HepG2 (cell line): ENCODE results near the gene PGPEP1. TPM values are rescaled to one million over a fixed set of nuclear protein-coding genes. Genes with fewer than 3 reads are reported as not detected.

Experiments
- CHD4 ChIP-seq: fragments of 200-600 bp; sonication (generic); IDR thresholded peaks from 2 replicates; pipeline ENCODE4 v1.7.0; 2017; ENCODE audit warnings: mild to moderate bottlenecking, low read length, borderline replicate concordance
- FOXP1 ChIP-seq, 2 experiments: fragments of 450-650 bp in 1 of 2; IDR thresholded peaks; 2 replicates each; pipeline ENCODE4 v1.6.1; 2017 to 2018; ENCODE audit warnings: antibody characterized with exemption in 1 of 2
- HOXA3 ChIP-seq: sonication (generic); formaldehyde crosslinking; IDR thresholded peaks from 2 replicates; pipeline ENCODE4 v1.5.0; 2020; ENCODE audit warnings: missing genetic modification reagents
- KAT8 ChIP-seq: IDR thresholded peaks from 2 replicates; pipeline ENCODE4 v1.6.1; 2016; ENCODE audit warnings: missing genetic modification reagents, missing compliant biosample characterization
- MED1 ChIP-seq: sonication (generic); formaldehyde crosslinking; IDR thresholded peaks from 2 replicates; pipeline ENCODE4 v1.4.0; 2020; ENCODE audit warnings: missing genetic modification reagents
- STAG1 ChIP-seq: sonication (generic); formaldehyde crosslinking; IDR thresholded peaks from 2 replicates; pipeline ENCODE4 v1.4.0; 2020; ENCODE audit warnings: missing genetic modification reagents
- ZKSCAN8 ChIP-seq: IDR thresholded peaks from 2 replicates; pipeline ENCODE4 v1.6.1; 2016; ENCODE audit warnings: borderline replicate concordance, missing genetic modification reagents, missing compliant biosample characterization
- polyA plus RNA-seq, 8 experiments: library from polyadenylated mRNA; depleted of rRNA in 3 of 8; stranded (reverse) in 7 of 8; unstranded in 1 of 8; fragments of >200 nt; fragmentation: Illumina TruSeq in 4 of 8; extraction: Trizol in 4 of 8; gene quantifications; 2 replicates each; pipeline versions ENCODE4 v1.2.1 to v1.2.3, GENCODE V29; 2011 to 2016; ENCODE audit warnings: low read depth in 4 of 8, missing spikeins in 1 of 8, mixed read lengths in 1 of 8; ENCODE audit not compliant: insufficient read depth in 1 of 8
- total RNA-seq, 5 experiments: library from RNA; depleted of rRNA; stranded (reverse); fragments of >200 nt; fragmentation: Illumina TruSeq; extraction: Trizol; gene quantifications; 2 replicates each; pipeline ENCODE4 v1.2.3, GENCODE V29; 2016; ENCODE audit warnings: low read depth in 1 of 5
- TF ChIP-seq, protein P1 (sequence below): IDR thresholded peaks from 2 replicates; pipeline ENCODE4 v1.6.1; 2016; ENCODE audit warnings: low read depth, borderline replicate concordance
- TF ChIP-seq, protein P2 (sequence below): sonication (generic); formaldehyde crosslinking; IDR thresholded peaks from 2 replicates; pipeline ENCODE4 v1.5.1; 2020; ENCODE audit warnings: mild to moderate bottlenecking, missing genetic modification reagents, moderate library complexity
- TF ChIP-seq, protein P3 (sequence below): IDR thresholded peaks from 2 replicates; pipeline ENCODE4 v1.6.1; 2016; ENCODE audit warnings: missing genetic modification reagents, missing compliant biosample characterization

PGPEP1 gene
- total and polyA plus RNA-seq, 2 of the 13 experiments (the other 11 are each of a cell fraction or from before 2014, with no cell fraction given), result 53.1 to 56.6 TPM

DNA sequence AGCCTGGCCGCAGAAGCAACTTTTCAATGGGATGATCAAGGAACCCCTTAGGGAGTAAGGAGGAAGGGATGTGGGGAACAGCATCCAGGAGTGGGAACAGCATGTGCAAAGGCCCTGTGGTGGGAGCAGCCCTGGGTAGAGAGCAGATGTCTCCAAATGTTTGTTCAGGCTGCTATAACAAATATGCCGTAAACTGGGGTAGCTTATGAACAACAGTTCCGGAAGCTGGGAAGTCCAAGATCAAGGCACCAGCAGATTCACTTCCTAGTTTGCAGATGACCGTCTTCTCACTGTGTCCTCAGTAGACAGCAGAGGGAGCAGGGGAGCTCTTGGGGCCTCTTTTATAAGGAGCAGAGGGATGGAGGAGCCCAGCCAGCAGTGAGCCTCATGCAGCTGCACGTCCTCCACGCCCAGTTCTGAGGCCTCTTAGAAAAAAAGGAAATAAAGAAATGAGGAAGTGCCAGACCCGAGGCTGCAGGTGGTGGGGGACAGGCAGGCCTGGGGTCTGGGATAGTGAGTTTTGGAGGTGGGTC is 61.2 kb downstream of the PGPEP1 start (continued):
- TF ChIP-seq, protein P1, sequence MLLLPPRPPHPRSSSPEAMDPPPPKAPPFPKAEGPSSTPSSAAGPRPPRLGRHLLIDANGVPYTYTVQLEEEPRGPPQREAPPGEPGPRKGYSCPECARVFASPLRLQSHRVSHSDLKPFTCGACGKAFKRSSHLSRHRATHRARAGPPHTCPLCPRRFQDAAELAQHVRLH (CRISPR knock-in tag), result peak; percentile 52; the same call in 1 of the 2 replicates
- TF ChIP-seq KAT8 (CRISPR knock-in tag), result peak; percentile 21; the same call in 1 of the 2 replicates
- TF ChIP-seq FOXP1 (IDR thresholded peaks at IDR 0.05), result no peak
- peak; percentile 7; the same call in 1 of the 2 replicates for TF ChIP-seq FOXP1 (CRISPR knock-in tag; IDR thresholded peaks at IDR 0.05)
- no peak for TF ChIP-seq CHD4
- TF ChIP-seq MED1 (CRISPR knock-in tag), result peak; percentile 47
- TF ChIP-seq, protein P2, sequence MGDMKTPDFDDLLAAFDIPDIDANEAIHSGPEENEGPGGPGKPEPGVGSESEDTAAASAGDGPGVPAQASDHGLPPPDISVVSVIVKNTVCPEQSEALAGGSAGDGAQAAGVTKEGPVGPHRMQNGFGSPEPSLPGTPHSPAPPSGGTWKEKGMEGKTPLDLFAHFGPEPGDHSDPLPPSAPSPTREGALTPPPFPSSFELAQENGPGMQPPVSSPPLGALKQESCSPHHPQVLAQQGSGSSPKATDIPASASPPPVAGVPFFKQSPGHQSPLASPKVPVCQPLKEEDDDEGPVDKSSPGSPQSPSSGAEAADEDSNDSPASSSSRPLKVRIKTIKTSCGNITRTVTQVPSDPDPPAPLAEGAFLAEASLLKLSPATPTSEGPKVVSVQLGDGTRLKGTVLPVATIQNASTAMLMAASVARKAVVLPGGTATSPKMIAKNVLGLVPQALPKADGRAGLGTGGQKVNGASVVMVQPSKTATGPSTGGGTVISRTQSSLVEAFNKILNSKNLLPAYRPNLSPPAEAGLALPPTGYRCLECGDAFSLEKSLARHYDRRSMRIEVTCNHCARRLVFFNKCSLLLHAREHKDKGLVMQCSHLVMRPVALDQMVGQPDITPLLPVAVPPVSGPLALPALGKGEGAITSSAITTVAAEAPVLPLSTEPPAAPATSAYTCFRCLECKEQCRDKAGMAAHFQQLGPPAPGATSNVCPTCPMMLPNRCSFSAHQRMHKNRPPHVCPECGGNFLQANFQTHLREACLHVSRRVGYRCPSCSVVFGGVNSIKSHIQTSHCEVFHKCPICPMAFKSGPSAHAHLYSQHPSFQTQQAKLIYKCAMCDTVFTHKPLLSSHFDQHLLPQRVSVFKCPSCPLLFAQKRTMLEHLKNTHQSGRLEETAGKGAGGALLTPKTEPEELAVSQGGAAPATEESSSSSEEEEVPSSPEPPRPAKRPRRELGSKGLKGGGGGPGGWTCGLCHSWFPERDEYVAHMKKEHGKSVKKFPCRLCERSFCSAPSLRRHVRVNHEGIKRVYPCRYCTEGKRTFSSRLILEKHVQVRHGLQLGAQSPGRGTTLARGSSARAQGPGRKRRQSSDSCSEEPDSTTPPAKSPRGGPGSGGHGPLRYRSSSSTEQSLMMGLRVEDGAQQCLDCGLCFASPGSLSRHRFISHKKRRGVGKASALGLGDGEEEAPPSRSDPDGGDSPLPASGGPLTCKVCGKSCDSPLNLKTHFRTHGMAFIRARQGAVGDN, result peak; percentile 40; the same call in 1 of the 2 replicates
- TF ChIP-seq HOXA3, result peak; percentile 30; the same call in 1 of the 2 replicates
- TF ChIP-seq ZKSCAN8, result no peak
- peak; percentile 34 for TF ChIP-seq STAG1 (CRISPR knock-in tag)
- TF ChIP-seq, protein P3, sequence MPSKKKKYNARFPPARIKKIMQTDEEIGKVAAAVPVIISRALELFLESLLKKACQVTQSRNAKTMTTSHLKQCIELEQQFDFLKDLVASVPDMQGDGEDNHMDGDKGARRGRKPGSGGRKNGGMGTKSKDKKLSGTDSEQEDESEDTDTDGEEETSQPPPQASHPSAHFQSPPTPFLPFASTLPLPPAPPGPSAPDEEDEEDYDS (CRISPR knock-in tag), result peak; percentile 80
